Measurements from ENCODE around the gene ZSCAN29.
"Not testable (repeated sequence)": the region's sequence is repeated elsewhere in the genome, so short reads cannot be mapped to it uniquely, and the experiment has no call there.

Gene ZSCAN29

DNA sequence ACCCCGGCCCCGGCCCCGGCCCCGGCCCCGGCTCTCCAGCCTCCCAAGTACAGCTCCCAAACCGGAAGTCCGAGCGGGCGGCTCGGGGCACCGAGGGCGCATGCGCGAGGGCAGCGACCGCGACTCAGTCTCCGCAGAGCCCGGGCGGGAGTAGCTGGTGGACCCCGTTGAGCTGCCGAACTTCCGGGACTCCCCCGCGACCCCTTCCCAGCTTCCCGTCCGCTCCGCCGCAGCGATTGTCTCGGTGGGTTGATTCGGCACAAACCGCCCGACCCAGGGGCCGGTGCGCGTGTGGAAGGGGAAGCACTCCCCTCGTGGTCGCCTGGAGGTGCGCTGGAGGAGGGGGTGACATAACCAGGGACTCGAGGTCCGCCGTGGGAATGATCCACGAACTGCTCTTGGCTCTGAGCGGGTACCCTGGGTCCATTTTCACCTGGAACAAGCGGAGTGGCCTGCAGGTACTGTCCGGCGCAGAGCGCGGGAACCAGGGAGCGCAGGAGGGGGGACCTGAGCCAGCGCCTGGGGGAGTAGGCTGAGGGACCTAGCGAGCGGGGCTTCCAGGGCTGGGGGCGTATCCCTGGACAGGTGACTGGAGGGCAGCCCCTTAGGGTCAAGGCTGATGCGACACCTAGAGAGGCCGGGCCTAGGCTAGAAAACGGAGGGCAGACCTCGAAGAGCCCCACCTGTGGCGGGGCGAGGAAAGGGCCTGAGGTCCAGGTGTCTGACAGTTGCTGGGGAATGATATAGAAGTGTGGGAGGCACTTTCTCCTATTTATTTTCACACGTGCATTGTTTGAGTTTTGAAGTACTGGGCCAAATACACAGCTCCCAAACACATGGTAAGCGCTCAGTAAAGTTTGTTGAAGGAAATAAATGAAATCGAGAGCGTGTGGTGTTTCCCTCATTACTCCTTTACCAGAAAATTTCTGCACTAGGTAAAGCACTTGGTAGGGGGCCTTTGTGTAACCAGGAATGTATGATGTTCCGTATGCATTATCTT lies at the start of gene ZSCAN29, which contains the start of gene TUBGCP4:
TSS of gene ZSCAN29 (minus strand) at position 69 of the 1,000 bp plus-strand sequence. CDS start 1,130 bp downstream, outside the sequence.
TSS of gene TUBGCP4 (plus strand) at position 127 of the 1,000 bp plus-strand sequence. CDS start at position 381, 254 bp downstream.
- peak; percentile 30 for DNase-seq

DNA sequence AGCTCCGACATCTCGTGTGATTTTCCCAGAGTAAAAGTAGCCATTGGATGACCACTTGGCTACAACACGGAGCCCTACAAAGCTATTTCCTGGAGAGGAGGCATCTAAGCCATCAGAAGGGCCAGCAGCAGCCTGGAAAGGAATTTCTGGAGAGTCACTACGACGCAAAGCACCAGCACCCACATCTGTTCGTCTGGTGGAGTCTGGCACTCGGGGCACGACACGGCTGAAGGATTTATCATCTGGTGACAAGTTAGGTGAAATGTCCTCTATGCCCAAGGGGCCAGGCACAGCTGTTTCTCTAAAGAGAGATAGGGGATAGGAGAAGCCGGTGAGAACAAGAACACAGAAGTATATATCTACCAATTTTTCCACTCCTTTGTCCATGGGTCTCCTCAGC lies 49.6 kb upstream of the ZSCAN29 start:
- no peak for DNase-seq

DNA sequence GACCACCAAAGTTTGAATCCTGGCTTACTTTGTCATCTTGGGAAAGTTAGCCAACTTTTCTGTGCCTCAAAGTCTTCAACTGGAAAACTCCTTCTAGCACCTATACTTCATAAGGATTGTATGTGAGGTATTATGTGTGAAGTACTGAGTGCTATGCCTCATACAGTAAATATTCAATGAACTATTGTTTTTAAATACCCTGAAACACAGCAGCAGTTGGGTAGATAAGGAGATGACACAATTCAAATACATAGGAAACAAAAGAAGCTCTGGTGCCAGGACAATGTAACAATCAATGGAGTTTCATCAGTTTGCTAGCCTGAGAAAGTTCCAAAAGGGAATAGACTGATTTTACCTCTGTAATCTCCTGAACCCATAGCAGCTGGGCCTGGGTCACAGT lies 43.4 kb upstream of the ZSCAN29 start:
- no peak for DNase-seq

DNA sequence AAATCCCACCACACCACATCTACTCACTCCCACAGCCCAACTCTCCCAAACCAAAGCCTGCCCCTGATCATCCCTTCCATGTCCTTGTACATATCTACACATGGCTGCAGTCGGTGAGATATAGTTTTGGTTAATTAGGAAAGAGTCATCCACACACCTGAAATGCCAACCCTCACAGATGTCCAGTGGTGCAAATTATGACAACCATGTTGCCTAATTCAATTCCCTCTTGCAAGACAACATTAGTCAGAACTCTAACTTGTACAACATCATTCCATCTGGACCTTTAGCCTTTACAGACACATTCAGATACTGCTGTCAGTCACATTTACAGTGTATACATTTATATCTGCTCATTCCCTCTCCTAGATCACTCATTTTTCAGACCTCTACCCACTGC lies 41.3 kb upstream of the ZSCAN29 start:
- no peak for DNase-seq

DNA sequence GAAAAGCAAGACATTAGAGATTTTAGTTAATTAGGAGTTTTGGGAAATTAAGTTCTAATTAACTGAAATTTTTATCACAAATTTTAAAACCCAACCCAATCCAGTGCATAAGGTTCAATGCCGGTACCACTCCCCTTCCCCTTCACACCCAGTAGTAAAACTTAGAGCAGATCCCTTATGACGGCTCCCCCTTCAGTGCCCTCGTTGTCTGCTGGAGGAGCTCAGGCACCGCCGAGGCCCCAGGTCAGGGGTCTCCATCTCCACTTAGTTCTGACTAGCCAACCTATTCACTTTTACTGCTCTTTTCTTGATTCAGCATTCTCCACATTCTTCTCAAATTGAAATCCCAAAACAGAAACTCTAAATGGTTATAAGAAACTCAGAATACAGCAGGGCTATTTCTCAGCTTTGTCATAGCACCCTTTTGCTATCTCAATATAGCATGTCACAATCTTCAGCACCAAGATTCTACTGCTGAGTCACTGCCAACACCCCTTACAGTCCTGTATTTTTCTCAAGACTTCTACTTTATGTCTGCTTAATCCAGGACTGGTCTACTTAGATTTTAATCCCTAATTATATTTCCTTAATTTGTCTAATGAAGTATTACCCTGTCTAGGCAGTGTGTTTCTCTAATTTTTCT lies 39.9 kb upstream of the ZSCAN29 start:
- DNase-seq: no peak

DNA sequence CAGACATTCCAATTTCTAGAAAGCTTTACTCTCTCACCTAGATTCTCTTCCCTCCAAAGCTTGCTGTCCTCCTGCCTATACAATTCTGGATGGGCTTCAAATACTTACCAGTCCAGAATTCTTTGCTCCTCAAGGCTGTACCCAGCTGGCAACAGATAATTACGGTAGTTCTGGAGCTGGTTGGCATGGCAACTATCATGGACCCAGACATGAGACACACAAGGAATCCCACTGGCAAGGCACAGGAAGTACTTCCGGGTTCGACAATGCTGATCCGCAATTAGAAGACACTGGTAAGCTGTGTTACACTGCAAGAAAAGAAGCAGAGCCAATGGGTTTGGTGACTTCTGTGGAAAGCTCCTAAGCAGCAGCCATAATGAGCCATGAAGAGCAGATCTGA lies 37.9 kb upstream of the ZSCAN29 start:
- DNase-seq: no peak

DNA sequence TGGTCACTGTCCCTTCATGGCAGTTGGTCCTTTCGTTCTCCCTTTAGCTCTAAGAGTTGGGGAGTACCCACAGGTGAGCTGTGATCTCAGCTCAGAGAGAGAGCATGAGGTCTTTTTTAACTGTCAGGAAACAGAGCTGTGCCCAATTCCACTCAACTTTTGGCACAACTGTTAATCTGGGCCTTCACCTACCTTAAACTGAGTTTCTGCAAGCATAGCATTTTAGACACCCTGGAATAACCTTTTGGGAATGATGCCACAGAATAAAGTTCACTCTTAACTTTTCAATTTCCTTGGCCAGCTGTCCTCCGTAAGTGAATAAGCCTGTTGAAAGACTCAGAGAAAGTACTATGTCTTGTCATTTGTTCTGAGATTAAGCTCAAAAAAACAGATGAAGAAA lies 36.0 kb upstream of the ZSCAN29 start:
- no peak for DNase-seq

DNA sequence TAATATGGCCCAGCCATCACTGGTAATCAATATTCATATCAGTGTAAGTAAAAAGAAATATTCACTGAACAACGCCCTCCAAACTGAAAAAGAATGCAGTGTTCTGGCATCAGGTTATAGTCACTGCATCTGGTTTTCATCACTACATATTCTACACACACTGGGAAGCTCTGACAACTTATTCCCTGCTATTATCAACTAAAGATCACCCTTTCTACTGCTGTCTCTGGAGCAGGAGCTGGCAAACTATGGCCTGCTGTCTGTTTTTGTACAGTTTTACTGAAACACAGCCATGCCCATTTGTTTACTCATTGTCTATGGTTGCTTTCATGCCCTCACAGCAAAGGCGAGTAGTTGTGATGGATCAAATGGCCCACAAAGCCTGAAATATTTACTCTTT lies 35.3 kb upstream of the ZSCAN29 start:
- no peak for DNase-seq

DNA sequence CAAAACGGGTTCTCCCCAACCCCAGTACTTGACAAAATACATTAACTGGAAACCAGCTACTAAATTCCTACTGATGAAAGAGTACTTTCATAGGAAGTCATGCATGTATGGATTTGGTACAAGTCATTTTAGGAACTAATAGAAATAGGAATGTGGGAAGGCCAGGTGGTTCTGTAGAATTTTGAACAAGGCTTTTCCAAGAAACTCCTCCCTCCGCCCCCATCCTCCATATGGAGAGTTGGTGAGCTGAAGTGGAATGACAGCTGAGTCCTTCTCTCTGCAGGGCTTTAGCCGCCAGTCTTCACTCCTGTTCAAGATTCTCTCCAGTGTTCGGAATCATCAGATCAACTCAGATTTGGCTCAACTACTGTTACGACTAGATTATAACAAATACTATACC lies 33.3 kb upstream of the ZSCAN29 start:
- DNase-seq: no peak

DNA sequence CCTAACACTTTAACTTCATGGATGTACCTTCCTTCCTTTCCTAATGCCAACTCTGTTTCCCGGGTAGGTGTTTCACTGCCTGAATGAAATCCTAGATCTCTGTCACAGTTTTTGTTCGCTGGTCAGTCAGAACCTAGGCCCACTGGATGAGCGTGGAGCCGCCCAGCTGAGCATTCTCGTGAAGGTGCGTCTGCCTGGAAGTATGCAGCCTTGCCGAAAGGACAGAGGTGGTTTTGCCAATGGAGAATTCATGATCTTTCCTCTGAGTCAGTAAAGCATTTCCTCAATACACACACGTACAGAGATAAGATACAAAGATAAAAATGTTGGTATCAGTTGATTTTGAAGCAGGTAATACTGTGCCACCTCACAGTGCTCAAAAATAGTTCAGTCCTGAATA lies 32.8 kb upstream of the ZSCAN29 start:
- DNase-seq: no peak

DNA sequence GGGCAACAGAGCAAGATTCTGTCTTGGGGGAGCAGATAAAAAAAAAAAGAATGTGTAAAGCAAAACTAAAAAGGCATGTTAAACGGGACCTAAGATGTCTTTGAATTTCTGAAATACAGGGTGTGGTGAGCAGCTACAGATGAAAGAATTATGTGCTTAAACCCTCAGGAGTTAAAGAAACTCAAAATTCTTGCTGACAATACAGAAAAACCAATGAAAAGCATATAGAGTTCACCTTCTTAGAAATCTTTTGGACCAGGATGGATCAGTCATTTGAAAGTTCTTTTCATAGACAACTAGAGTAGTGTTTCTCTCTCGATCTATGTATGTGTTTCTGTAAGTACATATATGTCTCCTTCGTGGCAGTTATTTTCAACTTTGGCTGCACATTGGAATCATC lies 31.4 kb upstream of the ZSCAN29 start:
- DNase-seq: no peak

DNA sequence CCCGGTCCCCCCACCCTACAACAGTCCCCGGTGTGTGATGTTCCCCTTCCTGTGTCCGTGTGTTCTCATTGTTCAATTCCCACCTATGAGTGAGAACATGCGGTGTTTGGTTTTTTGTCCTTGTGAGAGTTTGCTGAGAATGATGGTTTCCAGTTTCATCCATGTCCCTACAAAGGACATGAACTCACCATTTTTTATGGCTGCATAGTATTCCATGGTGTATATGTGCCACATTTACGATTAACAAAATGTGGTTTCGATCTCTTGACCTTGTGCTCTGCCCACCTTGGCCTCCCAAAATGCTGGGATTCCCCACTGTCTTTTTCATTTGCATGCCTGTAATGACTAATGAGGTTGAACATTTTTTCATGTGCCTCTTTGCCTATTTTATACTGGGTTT lies 22.7 kb upstream of the ZSCAN29 start:
- not testable (repeated sequence) for DNase-seq

DNA sequence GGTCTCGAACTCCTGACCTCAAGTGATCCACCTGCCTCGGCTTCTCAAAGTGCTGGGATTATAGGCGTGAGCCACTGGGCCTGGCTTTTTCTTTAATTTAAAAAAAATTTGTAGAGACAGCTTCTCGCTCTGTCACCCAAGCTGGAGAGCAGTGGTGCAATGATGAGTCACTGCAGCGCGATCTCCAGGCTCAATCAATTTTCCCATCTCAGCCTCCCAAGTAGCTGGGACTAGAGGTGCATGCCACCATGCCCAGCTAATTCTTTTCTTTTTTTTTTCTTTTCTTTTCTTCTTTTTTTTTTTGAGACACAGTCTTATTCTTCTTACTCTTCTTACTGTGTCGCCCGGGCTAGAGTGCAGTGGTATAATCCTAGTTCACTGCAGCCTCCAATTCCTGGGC lies 19.9 kb upstream of the ZSCAN29 start:
- no peak for DNase-seq

DNA sequence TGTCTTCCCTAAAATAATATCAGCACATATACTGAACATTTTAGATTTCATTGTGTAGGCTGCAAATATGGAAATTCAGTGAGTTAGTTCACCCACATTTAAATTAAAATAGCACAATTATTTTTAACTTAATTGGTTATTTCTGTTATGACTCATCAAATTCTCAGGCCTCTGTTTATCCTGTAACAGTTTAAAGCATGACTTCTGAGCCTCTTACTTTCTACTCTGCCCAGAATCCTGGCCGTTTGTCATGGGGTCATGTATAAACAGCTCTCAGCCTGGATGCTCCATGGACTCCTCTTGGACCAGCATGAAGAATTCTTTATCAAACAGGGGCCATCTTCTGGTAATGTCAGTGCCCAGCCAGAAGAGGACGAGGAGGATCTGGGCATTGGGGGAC lies 12.2 kb upstream of the ZSCAN29 start:
- no peak for DNase-seq

DNA sequence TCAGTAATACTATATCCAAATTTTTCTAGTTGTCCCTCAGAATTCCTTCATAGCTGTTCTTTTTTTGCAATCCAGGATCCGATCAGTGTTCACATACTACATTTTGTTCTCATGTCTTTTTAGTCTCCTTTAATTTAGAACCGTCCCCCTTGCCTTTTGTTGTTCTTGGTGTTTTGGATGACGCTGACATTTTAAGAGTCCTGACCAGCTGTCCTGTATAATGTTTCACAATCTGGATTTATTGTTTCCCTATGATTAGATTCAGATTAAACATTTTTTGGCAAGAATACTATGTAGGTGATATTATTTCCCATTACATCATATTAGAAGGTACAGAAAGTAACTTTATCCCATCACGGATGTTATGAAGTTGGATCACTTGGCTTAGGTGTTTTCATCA lies 11.5 kb upstream of the ZSCAN29 start:
- DNase-seq: no peak

DNA sequence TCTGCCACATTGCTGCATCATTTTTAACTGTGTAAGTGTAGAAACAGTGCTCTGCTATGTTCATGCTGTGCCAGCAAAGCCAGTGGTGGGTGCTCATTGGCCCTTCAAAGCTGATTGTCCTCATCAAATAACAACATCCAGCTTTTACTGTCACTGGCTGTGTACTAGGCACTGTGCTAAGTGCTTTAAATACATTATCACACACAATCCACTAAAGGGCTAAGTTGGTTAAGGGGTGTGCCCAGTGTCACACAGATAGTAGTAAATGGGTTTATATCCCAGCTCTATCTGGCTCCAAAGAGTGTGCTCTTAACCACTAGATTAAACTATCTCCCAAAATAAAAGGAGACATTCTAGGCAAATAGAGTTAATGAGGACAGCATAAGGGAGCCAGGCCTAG lies 7.8 kb upstream of the ZSCAN29 start:
- DNase-seq: no peak

DNA sequence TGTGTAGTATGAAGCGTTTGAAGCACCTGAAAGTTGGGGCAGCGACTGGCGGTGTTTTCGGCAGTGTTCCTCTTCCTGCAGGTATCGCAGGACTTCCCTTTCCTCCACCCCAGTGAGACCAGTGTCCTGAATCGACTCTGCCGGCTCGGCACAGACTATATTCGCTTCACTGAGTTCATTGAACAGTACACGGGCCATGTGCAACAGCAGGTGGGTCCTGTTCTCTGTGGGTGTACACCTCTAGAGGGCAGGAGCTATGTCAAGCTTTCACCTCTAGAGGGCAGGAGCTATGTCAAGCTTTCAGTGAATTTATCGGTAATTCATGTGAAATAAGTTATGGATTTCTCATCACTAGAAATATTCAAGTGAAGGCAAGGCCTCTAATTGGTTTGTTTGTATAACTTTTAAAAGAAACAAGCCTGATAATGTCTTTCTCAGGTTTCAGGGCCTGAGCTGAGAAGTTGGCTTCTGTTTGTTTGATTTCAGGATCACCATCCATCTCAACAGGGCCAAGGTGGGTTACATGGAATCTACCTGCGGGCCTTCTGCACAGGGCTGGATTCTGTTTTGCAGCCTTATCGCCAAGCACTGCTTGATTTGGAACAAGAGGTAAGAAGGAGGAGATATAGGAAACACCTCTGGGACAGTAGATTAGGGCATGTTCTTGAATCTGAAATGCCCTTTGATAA lies 5.3 kb upstream of the ZSCAN29 start:
- no peak for DNase-seq

DNA sequence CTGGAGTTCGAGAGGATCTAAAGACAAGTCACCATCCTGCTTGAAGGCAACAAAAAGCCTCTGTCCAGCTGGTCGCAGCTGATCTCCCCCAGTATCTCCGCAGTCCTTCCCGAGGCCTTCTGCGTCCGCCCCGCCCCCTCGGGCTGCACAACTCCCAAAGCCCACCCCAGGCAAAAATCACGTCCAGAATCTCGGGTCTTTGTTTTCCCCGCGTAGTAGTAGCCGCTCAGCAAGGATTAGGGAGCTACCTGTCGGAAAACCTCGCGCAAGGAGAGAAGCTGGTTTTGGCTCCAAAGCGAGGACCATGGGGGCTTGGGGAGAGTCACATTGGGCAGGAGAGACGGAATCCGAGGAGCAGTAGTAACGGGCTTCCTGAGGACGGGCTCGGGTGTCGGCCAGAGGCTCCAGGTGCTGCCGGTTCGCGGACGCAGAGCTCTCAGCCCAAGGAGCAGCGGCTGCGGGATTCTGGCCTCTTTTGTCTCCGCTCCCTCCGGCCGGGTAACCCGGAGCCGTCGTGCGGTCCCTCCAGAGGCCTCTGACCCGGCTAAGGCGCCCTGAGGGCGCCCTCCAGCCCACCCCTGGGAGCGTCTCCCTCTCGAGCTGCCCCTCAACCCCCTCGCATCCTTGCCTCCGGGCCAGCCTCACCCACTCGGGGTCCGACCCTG lies 401 bp downstream of the ZSCAN29 start:
- no peak for DNase-seq

DNA sequence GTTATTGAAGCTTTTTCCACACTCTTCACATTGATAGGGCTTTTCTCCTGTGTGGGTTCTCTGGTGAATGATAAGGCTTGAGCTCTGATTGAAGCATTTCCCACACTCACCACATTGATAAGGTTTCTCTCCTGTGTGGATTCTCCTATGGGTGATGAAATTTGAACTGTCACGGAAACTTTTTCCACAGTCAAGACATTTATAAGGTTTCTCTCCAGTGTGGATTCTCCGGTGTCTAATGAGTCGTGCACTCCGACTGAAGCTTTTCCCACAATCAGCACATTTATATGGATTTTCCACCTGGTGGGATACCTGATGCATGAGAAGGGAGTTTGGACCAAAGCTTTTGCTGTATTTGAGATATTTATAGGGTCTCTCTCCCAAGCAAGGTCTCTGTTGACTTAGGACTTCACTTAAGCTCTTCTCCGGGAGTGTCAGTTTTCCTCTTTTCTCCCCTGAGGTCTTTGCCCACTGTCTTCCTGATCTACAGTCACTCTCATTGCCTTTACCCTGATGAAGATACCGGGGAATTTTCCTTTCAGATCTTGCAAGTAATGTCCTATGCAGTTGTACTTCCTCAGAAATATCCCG lies 9.4 kb downstream of the ZSCAN29 start:
- DNase-seq: no peak

DNA sequence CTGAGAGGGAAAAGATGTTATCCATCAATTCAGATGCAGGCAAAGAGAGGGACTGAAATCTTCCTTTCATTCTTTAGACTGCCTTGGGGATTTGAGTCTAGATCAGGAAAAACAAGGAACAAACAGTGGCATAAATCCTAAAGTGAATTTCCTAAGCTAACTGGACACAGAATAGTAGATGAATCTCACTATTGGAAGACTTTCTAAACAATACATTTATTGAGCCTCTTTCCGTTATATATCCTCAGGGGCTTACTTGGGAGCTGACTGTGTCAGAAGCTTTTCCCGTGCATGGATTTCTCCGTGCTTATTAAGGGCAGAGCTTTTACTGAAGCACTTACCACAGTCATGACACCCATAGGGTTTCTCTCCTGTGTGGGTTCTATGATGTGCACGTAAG lies 10.0 kb downstream of the ZSCAN29 start:
- DNase-seq: no peak

DNA sequence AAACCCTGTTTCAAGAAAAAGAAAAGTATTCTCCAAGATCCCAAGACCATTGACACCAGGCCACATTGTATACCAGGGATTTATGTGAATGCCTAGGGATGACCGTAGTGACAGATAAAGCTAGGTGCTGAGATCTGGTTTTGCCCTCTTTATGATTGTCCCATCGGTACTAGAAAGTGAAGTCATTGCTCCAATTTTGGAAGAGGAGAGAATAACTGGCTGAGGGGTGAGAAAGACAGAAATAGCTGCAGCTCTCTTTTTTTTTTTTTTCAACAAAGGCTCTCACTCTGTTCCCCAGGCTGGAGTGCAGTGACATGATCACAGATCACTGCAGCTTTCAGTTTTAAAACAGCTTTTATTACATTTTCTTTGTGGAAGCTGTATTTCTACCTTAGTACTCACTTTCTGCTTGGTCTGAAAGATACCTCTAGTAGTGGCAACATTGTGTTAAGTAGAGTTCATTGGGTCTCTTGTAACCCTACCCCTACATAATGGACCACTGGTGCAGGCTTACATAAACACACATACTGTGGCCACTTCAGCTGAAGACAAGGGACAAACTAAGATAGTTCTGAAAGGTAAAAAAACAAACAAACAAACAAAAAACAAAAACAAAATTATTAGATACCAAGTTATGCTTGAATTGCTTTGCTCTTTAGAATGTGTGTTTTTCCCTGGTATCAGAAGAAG lies 18.0 kb downstream of the ZSCAN29 start:
- DNase-seq: no peak

DNA sequence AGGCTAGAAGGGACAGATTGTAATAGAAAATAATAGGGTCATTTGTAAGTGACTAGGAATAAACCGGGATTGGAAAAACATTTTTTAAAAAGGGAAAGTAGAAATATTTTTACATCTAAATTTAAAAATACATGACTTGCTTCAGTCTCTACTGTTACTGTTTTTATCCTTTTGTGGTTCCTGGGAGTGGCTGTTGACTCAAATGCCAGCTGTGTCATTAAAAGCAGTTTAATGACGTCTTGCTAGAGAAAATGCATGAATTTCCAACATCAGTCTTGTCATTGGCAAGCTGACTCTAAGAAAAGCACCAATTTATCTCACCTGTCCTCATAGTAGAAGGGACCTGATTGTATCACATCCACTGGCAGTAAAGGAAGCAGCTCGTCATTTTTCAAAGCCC lies 23.7 kb downstream of the ZSCAN29 start:
- DNase-seq: no peak
